Ishikawa (cell line): Measurements from ENCODE around the gene DOCK3.

Experiments used
- CEBPB ChIP-seq: IDR thresholded peaks from 2 replicates; pipeline ENCODE4 v1.6.1; 2012
- CREB1 ChIP-seq: IDR thresholded peaks from 2 replicates; pipeline ENCODE4 v1.6.1; 2012; ENCODE audit warnings: low read depth
- EGR1 ChIP-seq: IDR thresholded peaks from 2 replicates; pipeline ENCODE4 v1.6.1; 2012
- EP300 ChIP-seq: IDR thresholded peaks from 2 replicates; pipeline ENCODE4 v1.6.1; 2012; ENCODE audit warnings: borderline replicate concordance
- FOXM1 ChIP-seq: IDR thresholded peaks from 2 replicates; pipeline ENCODE4 v1.6.1; 2012; ENCODE audit warnings: low read depth, borderline replicate concordance
- NFIC ChIP-seq: IDR thresholded peaks from 2 replicates; pipeline ENCODE4 v1.6.1; 2012
- RAD21 ChIP-seq: IDR thresholded peaks from 2 replicates; pipeline ENCODE4 v1.6.1; 2012; ENCODE audit warnings: low read depth
- TAF1 ChIP-seq: IDR thresholded peaks from 2 replicates; pipeline ENCODE4 v1.6.1; 2012; ENCODE audit warnings: low read depth, mild to moderate bottlenecking
- TCF12 ChIP-seq: IDR thresholded peaks from 2 replicates; pipeline ENCODE4 v1.6.1; 2012; ENCODE audit warnings: low read depth
- TEAD4 ChIP-seq: IDR thresholded peaks from 2 replicates; pipeline ENCODE4 v1.6.1; 2012
- USF1 ChIP-seq: IDR thresholded peaks from 2 replicates; pipeline ENCODE4 v1.6.1; 2012
- YY1 ChIP-seq: IDR thresholded peaks from 2 replicates; pipeline ENCODE4 v1.6.1; 2012; ENCODE audit warnings: low read depth
- ZBTB7A ChIP-seq: IDR thresholded peaks from 2 replicates; pipeline ENCODE4 v1.6.1; 2012; ENCODE audit warnings: low read depth
- TF ChIP-seq, protein P1 (sequence below): IDR thresholded peaks from 2 replicates; pipeline ENCODE4 v1.6.1; 2012
- TF ChIP-seq, protein P2 (sequence below): IDR thresholded peaks from 2 replicates; pipeline ENCODE4 v1.6.1; 2012; ENCODE audit warnings: low read depth, mild to moderate bottlenecking

The DOCK3 gene

GRCh38 chr3:50924638-50925037 lies 249.9 kb downstream of the DOCK3 start:
- no peak for TF ChIP-seq EP300
- TF ChIP-seq CEBPB = no peak
- TF ChIP-seq EGR1 = no peak
- TF ChIP-seq RAD21 = no peak
- no peak for TF ChIP-seq TEAD4

DNA sequence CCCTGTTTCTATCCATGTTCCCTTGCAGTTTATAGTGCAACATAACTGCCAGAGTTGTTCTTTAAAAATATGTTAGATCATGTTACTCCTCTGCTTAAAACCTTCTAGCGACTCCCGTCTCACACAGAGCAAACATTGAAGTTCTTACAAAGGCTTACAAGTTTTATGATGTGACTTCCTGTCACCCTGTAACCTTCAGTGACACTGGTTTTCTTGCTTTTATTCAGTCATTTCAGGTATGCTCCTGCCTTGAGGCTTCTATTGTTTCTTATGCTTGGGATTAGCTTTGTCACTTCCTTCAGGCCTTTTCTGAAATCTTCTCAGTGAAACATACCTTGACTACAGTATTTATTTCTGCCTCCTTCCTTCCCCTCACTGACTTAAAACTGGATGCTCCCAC lies 252.1 kb downstream of the DOCK3 start:
- TF ChIP-seq EP300 = no peak
- no peak for TF ChIP-seq EGR1
- no peak for TF ChIP-seq USF1
- no peak for TF ChIP-seq NFIC
- no peak for TF ChIP-seq CEBPB
- TF ChIP-seq, protein P1, sequence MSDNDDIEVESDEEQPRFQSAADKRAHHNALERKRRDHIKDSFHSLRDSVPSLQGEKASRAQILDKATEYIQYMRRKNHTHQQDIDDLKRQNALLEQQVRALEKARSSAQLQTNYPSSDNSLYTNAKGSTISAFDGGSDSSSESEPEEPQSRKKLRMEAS = no peak
- TF ChIP-seq TAF1 = no peak
- TF ChIP-seq, protein P2, sequence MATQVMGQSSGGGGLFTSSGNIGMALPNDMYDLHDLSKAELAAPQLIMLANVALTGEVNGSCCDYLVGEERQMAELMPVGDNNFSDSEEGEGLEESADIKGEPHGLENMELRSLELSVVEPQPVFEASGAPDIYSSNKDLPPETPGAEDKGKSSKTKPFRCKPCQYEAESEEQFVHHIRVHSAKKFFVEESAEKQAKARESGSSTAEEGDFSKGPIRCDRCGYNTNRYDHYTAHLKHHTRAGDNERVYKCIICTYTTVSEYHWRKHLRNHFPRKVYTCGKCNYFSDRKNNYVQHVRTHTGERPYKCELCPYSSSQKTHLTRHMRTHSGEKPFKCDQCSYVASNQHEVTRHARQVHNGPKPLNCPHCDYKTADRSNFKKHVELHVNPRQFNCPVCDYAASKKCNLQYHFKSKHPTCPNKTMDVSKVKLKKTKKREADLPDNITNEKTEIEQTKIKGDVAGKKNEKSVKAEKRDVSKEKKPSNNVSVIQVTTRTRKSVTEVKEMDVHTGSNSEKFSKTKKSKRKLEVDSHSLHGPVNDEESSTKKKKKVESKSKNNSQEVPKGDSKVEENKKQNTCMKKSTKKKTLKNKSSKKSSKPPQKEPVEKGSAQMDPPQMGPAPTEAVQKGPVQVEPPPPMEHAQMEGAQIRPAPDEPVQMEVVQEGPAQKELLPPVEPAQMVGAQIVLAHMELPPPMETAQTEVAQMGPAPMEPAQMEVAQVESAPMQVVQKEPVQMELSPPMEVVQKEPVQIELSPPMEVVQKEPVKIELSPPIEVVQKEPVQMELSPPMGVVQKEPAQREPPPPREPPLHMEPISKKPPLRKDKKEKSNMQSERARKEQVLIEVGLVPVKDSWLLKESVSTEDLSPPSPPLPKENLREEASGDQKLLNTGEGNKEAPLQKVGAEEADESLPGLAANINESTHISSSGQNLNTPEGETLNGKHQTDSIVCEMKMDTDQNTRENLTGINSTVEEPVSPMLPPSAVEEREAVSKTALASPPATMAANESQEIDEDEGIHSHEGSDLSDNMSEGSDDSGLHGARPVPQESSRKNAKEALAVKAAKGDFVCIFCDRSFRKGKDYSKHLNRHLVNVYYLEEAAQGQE = no peak
- no peak for TF ChIP-seq FOXM1
- TF ChIP-seq TEAD4 = no peak
- TF ChIP-seq CREB1 = no peak

DNA sequence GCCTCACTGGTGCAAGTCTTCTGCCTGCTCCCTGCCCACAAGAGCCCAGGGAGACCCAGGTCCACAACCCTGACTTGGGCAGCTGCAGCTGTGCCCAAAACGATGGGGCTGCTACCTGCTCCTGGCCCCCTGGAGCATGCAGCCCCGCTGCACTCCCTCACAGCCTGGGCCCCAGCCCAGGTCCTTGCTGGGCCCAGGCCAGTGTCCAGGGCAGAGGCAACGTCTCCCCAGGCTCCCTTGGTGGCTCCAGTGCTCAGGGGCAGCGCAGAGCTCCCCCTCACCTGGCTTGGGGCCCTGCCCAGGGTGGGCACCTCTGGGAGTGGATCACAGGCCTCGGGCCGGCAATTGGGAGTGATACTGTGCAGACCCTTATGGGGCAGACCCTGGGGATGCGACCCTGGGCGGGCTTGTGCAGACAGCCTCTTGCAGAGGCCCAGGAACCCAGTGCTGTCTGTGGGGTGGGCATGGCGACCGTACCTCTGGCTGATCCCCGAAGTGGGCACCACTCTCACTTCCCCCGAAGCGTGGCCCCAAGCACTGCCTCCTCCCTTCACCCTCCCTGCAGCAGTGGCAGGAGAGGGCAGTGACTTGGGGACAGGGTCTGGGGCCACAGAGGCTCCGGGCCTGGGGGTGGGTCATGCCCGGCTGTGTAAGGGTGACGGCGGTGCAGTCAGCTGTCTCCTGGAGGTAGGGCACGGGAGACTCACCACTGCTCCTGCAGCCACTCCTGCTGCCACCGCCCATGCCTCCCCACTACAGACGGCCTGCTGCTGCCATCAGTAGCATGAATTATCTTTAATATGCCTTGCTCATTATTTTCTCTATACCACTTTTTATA lies 255.9 kb downstream of the DOCK3 start:
- no peak for TF ChIP-seq NFIC
- TF ChIP-seq USF1 = no peak
- no peak for TF ChIP-seq ZBTB7A
- TF ChIP-seq FOXM1 = no peak
- TF ChIP-seq, protein P2 = no peak
- TF ChIP-seq CREB1 = no peak
- TF ChIP-seq EP300 = no peak
- no peak for TF ChIP-seq CEBPB
- no peak for TF ChIP-seq TAF1
- no peak for TF ChIP-seq TCF12
- TF ChIP-seq EGR1 = no peak
- no peak for TF ChIP-seq RAD21
- TF ChIP-seq, protein P1 = no peak
- TF ChIP-seq TEAD4 = no peak

GRCh38 chr3:50936389-50936788 lies 261.7 kb downstream of the DOCK3 start:
- TF ChIP-seq CEBPB (no peak), EP300 (no peak), YY1 (no peak)
- TF ChIP-seq, protein P1 = no peak
- TF ChIP-seq, protein P2 = no peak
